T1000 (cell line): ENCODE data around the gene BLOC1S1.

Source experiments
- DNase-seq: peaks from one replicate; lab custom pipeline; 2025; ENCODE audit warnings: mixed read lengths; lab: John Stamatoyannopoulos, UW

BLOC1S1 gene

DNA sequence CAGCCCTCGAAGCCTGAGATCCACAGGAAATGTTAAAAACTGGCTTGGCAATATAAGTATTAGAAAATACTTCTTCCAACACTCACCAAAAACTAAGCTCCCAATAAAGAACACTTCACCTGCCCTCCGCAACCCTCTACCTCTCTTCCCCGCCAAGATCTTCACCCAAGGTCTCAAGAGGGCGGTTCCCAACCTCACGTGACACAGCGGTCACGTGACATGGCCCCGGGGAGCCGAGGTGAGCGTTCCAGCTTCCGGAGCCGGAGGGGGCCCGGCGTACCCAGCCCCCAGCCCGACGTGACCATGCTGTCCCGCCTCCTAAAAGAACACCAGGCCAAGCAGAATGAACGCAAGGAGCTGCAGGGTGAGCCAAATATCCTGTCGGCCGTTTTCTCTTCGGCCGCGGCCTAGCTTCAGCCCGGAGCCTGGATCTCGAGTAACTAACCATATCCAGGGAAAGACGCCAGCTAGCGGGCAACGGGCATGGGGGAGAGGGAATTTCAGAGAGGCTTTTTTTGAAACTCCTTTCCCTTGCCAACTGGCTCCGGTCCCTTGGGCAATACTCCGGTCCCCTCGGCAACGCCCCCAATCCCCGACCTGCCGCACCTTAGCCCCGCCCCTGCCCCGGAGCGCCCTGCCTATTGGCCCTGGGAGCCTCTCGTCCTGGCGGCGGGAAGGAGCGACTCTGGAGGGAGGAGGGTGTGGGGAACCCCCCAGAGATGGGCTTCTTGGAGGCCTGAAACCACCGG, at the start of gene BLOC1S1:
TSS of gene BLOC1S1 (plus strand) at position 214 of the 749 bp plus-strand sequence. CDS start at position 220, 6 bp downstream.
- DNase-seq = peak; percentile 88

DNA sequence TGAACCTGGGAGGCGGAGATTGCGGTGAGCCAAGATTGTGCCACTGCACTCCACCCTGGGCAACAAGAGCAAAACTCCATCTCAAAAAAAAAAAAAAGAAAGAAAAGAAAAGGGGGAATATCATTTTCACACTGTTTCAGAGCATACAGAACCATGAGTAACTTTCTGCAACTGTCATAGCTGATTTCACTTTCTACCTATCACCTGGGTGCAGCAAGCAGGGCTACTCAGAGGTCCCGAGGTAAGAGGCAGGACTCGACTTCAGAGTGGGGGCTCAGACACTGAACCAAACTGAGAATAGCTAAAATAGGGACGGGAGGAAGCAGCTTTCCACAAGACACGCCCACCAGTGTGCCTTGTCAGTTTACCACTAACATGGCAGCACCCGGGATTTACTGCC, 49.3 kb upstream of the BLOC1S1 start:
- no peak for DNase-seq

DNA sequence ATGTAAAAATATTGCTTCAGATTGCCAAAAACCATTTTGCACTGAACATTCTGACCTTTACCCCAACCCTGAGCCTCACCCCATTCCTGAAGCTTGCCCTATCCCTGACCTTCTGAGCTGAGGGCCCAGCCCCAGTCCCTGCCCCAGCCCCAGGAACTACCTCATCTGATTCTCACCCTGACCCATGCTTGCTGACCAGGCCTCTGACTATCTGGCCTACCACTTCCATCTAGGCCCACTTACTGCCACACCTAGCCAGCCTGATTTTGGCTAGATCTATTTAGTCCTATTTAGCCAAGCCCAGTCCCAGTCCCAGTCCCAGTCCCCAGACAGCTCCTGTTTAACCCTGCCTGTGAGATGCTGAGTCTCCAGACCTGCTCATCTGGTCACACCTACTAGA, 45.6 kb upstream of the BLOC1S1 start:
- no peak for DNase-seq

DNA sequence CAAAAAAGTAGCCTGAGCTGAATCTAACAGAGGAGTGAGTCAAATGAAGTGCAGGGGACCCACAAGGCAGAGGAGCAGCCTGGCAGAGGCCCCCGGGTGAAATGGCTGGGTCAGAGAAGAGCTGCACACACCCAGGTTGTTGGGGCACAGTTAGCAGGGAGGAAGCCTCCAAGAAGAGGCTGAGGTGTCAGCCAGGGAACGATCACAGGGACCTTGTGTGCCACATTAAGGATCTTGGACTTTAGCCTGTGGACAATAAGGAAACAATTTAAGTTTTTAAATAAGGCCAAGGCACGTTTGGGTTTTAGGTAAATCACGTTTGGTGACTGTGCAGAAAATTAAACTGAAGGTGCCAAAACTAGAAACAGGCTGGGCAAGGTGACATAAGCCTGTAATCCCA, 44.1 kb upstream of the BLOC1S1 start:
- DNase-seq = no peak

GRCh38 chr12:55673638-55674037, 42.2 kb upstream of the BLOC1S1 start:
- no peak for DNase-seq

- DNase-seq = no peak
Measured at GRCh38 chr12:55675666-55676065, 40.2 kb upstream of the BLOC1S1 start.

DNA sequence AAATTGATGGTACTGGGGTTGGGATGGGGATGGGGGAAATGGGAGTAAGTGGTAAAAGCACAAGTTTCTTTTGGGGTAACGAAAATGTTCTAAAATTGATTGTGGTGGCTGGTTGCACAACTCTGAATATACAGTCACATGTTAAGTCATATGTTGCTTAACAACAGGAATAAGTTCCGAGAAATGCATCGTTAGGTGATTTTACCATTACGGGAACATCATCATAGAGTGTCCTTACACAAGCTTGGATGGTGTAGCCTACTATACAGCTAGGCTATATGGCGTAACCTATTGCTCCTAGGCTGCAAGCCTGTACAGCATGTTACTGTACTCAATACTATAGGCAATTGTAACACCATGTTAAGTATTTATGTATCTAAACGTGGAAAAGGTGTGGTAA, 39.1 kb upstream of the BLOC1S1 start:
- DNase-seq = no peak

GRCh38 chr12:55679691-55680090, 36.2 kb upstream of the BLOC1S1 start:
- DNase-seq = no peak

- DNase-seq = no peak
Measured at GRCh38 chr12:55681142-55682077, 34.4 kb upstream of the BLOC1S1 start.

- no peak for DNase-seq
Measured at GRCh38 chr12:55682087-55682796, 33.6 kb upstream of the BLOC1S1 start.

- no peak for DNase-seq
Measured at GRCh38 chr12:55683676-55684075, 32.2 kb upstream of the BLOC1S1 start.

- DNase-seq = no peak
Measured at GRCh38 chr12:55684761-55685370, 31.0 kb upstream of the BLOC1S1 start.

GRCh38 chr12:55685671-55686070, 30.2 kb upstream of the BLOC1S1 start:
- DNase-seq = no peak

DNA sequence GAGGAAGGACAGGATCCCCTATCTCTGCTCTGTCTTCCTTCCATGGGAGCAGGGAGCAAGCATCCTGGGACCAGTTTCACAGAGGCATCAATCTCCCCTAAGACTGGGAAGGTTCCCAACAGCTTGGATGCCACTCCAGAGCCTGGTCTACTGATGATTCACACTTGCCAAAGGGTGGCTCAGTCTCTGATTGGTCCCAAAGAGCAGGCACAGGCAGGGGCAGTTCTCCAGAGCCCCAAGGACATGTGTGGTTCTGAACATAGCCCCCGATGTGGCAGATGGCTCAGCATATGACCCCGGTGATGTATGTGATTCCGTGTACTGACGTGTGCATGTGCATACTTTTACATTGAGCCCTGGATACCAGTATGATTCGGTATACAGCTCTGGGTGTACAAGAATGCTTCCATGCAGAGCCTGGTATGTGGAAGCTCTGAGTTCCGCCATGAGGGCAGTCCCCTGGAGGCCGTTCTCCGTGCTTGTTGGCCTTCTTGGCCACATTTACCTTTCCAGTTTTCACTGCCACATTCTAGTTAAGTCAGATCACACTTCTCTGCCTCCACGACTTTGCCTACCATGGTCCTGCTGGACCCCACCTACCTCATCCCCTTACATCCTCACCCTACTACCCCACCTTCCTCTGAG, 29.4 kb upstream of the BLOC1S1 start:
- DNase-seq = no peak

- no peak for DNase-seq
Measured at GRCh38 chr12:55687746-55688145, 28.1 kb upstream of the BLOC1S1 start.

DNA sequence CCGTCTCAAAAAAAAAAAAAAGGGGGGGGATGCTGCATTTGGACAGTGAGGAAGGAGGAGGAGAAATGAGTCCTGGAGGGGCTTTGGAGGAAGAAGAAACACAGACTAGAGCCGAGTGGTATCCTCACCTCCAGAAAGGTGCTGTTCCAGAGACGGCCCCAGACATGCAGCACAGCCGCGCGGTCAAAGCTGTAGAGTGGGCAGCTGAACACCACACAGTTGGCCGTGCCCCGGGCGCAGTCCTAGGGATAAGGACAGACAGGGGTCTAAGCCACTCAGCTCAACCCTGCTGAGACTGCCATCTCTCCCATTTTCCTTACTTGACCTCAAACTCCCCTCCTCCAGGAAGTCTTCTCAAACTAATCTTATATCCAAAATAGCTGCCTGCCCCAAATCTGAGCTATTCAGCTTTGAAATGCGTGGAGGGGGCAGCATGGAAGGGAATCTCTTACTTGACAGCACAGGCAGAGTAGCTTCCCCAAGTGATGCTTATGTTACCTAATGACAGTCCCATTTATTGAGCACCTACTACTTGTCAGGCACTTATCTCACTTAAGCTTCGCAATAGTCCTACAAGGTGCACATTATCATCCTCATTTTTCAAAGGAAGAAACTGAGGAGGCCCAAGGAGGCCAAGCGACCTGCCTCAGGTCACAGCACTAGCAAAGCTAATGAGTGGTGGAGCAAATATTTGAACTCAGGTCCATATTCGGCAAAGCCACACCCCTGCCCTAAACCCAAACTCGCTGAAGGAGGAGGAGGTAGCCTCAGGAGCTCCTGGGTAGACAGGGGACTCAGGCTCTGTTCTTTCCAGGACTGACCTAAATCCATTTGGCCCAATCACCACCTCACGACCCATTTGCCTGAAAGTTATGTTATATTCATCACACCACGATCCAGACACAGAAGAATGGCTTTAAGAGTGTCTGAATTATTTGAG, 26.9 kb upstream of the BLOC1S1 start:
- no peak for DNase-seq

- DNase-seq = no peak
Measured at GRCh38 chr12:55692631-55693322, 23.1 kb upstream of the BLOC1S1 start.

DNA sequence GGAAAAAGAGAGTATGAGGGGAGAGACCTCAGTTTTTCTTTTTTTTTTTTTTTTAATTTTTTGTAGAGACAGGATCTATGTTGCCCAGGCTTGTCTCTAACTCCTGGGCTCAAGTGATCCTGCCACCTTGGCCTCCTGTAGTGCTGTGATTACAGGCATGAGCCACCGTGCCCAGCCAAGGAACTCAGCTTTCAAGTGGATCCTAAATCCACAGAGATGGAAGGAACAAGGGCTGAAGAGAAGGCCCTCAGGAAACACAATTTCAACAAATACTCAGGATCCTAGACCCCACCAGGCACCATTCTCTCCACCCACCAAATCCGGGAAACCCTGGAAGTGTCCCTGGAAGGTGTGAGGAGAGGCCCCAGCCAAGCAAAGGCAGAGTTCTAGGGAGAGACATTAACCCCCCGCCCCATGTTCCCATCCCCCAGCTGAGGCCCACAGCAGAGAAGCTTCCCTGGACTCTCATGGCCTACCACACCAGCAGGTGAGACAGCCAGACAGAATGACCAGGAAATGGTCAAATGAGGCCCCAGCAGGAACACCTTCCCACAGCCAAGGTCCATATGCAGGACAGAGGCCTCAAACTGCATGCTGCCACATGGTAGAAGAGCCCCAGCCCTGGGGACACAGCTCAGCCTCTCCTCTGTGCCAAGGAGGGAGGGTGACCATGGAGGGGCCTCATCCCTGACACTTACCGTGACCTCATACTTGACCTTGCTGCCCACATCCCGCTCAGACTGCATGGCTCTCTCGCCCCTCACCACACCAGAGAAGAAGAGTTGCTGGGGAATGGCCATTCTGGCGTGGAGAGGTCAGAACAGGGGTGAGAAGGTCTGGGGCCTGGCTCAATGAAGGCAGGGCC, 22.3 kb upstream of the BLOC1S1 start:
- no peak for DNase-seq

GRCh38 chr12:55694188-55694515, 21.7 kb upstream of the BLOC1S1 start:
- no peak for DNase-seq
